GM19193 (cell line): ENCODE results near the gene BARHL1.

Experiments used
- POLR2A ChIP-seq: IDR thresholded peaks from 4 replicates; pipeline ENCODE4 v1.6.1; 2011; ENCODE audit not compliant: insufficient read depth, insufficient read length; ENCODE audit errors: extremely low read depth

BARHL1 gene

GRCh38 chr9:132638240-132638639 is 55.8 kb downstream of the BARHL1 start:
- TF ChIP-seq POLR2A: no peak

GRCh38 chr9:132639322-132639721 is 56.9 kb downstream of the BARHL1 start:
- TF ChIP-seq POLR2A: no peak
